Left hindlimb (tissue), 1 donor: ENCODE results near the gene AGAP1.

ENCODE experiments used
- DNase-seq: peaks from one replicate; pipeline ENCODE4 v3.0.0-alpha.2; 2018

Gene AGAP1

GRCh38 chr2:235611349-235611748, 117.5 kb downstream of the AGAP1 start:
- DNase-seq: no peak

- no peak for DNase-seq
Observed at GRCh38 chr2:235611756-235612155, 117.9 kb downstream of the AGAP1 start.

- DNase-seq: no peak
Observed at GRCh38 chr2:235612181-235612950, 118.5 kb downstream of the AGAP1 start.

GRCh38 chr2:235613649-235614048, 119.8 kb downstream of the AGAP1 start:
- DNase-seq: no peak

- no peak for DNase-seq
Observed at GRCh38 chr2:235614176-235614860, 120.5 kb downstream of the AGAP1 start.

- DNase-seq: peak; percentile 78
Observed at GRCh38 chr2:235614900-235615712, 121.3 kb downstream of the AGAP1 start.

- DNase-seq: no peak
Observed at GRCh38 chr2:235616885-235617284, 123.0 kb downstream of the AGAP1 start.

- no peak for DNase-seq
Observed at GRCh38 chr2:235618039-235618438, 124.2 kb downstream of the AGAP1 start.

GRCh38 chr2:235619544-235619943, 125.7 kb downstream of the AGAP1 start:
- no peak for DNase-seq

- DNase-seq: no peak
Observed at GRCh38 chr2:235621736-235622135, 127.9 kb downstream of the AGAP1 start.

- no peak for DNase-seq
Observed at GRCh38 chr2:235623111-235623510, 129.3 kb downstream of the AGAP1 start.

GRCh38 chr2:235623752-235624151, 129.9 kb downstream of the AGAP1 start:
- DNase-seq: no peak

- no peak for DNase-seq
Observed at GRCh38 chr2:235626658-235627057, 132.8 kb downstream of the AGAP1 start.

- no peak for DNase-seq
Observed at GRCh38 chr2:235627682-235628081, 133.8 kb downstream of the AGAP1 start.

- no peak for DNase-seq
Observed at GRCh38 chr2:235630718-235631296, 137.0 kb downstream of the AGAP1 start.

- no peak for DNase-seq
Observed at GRCh38 chr2:235634435-235635158, 140.8 kb downstream of the AGAP1 start.

GRCh38 chr2:235636546-235636945, 142.7 kb downstream of the AGAP1 start:
- DNase-seq: no peak

GRCh38 chr2:235637896-235638295, 144.1 kb downstream of the AGAP1 start:
- no peak for DNase-seq

GRCh38 chr2:235638541-235639427, 144.9 kb downstream of the AGAP1 start:
- DNase-seq: no peak

GRCh38 chr2:235639428-235639773, 145.6 kb downstream of the AGAP1 start:
- peak; percentile 90 for DNase-seq

GRCh38 chr2:235639885-235640284, 146.0 kb downstream of the AGAP1 start:
- DNase-seq: no peak

- no peak for DNase-seq
Observed at GRCh38 chr2:235640377-235640776, 146.5 kb downstream of the AGAP1 start.
